ENCODE data around the gene PACSIN2. TPM values are rescaled to one million over a fixed set of nuclear protein-coding genes. Genes with fewer than 3 reads are reported as not detected.
"Not testable (repeated sequence)": the region's sequence is repeated elsewhere in the genome, so short reads cannot be mapped to it uniquely, and the experiment has no call there.

The PACSIN2 gene
- total RNA-seq, 3 donors from 2014 or later, result 43.8 to 82.7 (median 72.4) TPM

DNA sequence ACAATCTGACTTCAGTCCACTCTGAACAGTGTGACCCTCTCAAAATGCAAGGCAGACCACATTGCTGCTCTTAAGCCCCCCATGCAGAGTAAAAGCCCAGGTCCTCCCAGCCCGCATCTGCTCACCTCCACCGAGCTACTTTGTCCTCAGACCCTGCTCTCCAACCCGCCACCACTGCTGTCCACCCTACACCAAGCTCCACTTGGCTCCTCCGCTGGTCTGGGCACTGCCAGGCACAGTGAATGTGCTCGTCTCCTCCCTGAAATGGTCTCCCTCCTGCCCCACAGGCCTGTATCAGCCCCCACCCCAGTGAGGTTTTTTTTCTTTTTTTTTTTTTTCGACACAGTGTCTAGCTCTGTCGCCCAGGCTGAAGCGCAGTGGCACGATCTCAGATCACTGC is 90.5 kb downstream of the PACSIN2 start:
- H3K27ac ChIP-seq, result no peak overlapping the region
- intact Hi-C loops (cut with DNase I; ENCODE audit: low total_unique reads), result no loop called here
- H3K9me3 ChIP-seq, result no peaks in the 10 kb centered on the region
- no peak for DNase-seq (ENCODE audit: low spot score in 2 of 2)
- H3K4me3 ChIP-seq, result no peak overlapping the region
- no peaks in the 10 kb centered on the region for H3K36me3 ChIP-seq
- no peak for TF ChIP-seq POLR2AphosphoS5 (IDR thresholded peaks at IDR 0.05)
- TF ChIP-seq, protein P1, sequence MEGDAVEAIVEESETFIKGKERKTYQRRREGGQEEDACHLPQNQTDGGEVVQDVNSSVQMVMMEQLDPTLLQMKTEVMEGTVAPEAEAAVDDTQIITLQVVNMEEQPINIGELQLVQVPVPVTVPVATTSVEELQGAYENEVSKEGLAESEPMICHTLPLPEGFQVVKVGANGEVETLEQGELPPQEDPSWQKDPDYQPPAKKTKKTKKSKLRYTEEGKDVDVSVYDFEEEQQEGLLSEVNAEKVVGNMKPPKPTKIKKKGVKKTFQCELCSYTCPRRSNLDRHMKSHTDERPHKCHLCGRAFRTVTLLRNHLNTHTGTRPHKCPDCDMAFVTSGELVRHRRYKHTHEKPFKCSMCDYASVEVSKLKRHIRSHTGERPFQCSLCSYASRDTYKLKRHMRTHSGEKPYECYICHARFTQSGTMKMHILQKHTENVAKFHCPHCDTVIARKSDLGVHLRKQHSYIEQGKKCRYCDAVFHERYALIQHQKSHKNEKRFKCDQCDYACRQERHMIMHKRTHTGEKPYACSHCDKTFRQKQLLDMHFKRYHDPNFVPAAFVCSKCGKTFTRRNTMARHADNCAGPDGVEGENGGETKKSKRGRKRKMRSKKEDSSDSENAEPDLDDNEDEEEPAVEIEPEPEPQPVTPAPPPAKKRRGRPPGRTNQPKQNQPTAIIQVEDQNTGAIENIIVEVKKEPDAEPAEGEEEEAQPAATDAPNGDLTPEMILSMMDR (IDR thresholded peaks at IDR 0.05), result no peak
- H3K27me3 ChIP-seq, result no peaks in the 10 kb centered on the region
- peaks cover 4 to 11% of the 10 kb centered on the region in 2 donors for H3K4me1 ChIP-seq

DNA sequence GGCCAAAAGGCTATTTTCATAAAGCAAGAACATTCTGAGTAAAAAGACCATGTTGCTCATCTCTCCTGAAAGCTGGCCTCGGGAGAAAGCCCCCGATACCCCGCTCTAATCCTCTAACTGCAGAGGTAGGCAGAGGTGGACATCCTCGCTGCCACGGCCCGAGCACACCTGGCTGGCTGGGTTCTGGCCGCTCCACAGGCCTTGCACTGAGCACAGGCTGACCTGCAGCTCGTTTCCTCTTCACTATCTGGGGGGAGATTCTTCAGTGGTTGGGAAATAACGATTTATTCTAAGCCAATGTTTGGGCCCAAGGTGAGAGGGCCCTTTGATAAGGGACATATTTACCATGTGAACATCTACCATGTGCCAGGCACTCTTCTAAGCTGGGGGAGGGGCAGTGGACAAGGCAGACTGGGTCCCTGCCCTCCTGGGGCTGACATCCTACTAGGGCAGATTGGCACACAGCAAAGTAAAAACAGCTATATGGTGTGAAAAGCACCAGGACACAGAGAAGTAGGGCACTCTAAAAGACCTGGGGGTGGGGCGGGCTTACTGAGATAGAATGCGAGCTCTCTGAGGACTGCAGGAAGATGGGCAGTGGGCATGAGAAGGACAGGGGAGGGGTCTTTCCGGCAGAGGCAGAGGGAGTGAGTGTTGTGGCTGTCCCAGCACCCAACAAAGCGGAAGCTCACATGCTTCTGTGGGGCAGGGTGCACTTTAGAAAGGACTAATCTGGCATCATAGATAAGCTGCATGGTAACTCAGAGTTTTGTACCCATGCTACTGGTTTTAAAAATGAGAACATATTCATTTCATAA is 92.4 kb downstream of the PACSIN2 start:
- H3K4me1 ChIP-seq, result peaks cover 0 to 9% of the 10 kb centered on the region in 2 donors
- no peaks in the 10 kb centered on the region for H3K36me3 ChIP-seq
- no peak for TF ChIP-seq POLR2AphosphoS5 (IDR thresholded peaks at IDR 0.05)
- no peak for TF ChIP-seq POLR2A (IDR thresholded peaks at IDR 0.05)
- TF ChIP-seq, protein P1 (IDR thresholded peaks at IDR 0.05), result no peak
- no peaks in the 10 kb centered on the region for H3K9me3 ChIP-seq
- no peak overlapping the region for H3K4me3 ChIP-seq
- no peak for DNase-seq (ENCODE audit: low spot score in 2 of 2)
- intact Hi-C loops (cut with DNase I; ENCODE audit: low total_unique reads), result no loop called here
- no peak overlapping the region for H3K27ac ChIP-seq
- H3K27me3 ChIP-seq, result no peaks in the 10 kb centered on the region

- DNase-seq (ENCODE audit: low spot score in 2 of 2), result no peak
- no peaks in the 10 kb centered on the region for H3K27me3 ChIP-seq
- H3K36me3 ChIP-seq, result no peaks in the 10 kb centered on the region
- H3K27ac ChIP-seq, result no peak overlapping the region
- no peaks in the 10 kb centered on the region for H3K4me1 ChIP-seq
- H3K9me3 ChIP-seq, result no peaks in the 10 kb centered on the region
- intact Hi-C loops (cut with DNase I; ENCODE audit: low total_unique reads), result no loop called here
- TF ChIP-seq, protein P1 (IDR thresholded peaks at IDR 0.05), result no peak
- TF ChIP-seq POLR2A (IDR thresholded peaks at IDR 0.05), result no peak
- no peak for TF ChIP-seq POLR2AphosphoS5 (IDR thresholded peaks at IDR 0.05)
- H3K4me3 ChIP-seq, result no peak overlapping the region
These were observed 94.7 kb downstream of the PACSIN2 start for GRCh38 chr22:42920101-42920820.

DNA sequence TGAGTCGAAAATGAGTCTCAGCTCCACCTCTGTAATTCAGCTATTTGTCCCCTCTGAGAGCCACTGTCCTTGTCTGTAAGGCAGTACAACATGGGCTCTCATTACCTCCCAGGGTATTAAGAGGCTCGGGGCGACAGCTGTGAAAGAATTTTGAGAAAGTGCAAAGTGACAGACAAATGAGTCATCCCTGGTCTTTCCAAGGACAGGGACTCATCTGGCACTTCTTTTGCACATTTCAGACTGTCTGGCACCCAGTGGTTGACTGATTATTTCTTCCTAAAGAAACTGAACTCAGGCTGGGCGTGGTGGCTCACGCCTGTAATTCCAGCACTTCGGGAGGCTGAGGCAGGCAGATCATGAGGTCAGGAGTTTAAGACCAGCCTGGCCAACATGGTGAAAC is 95.8 kb downstream of the PACSIN2 start:
- DNase-seq (ENCODE audit: low spot score in 2 of 2), result no peak
- H3K36me3 ChIP-seq, result no peaks in the 10 kb centered on the region
- peak overlapping the region; percentile 40 to 64 for H3K27ac ChIP-seq
- no peaks in the 10 kb centered on the region for H3K4me1 ChIP-seq
- TF ChIP-seq, protein P1 (IDR thresholded peaks at IDR 0.05), result no peak
- TF ChIP-seq POLR2AphosphoS5 (IDR thresholded peaks at IDR 0.05) (no peak), POLR2A (IDR thresholded peaks at IDR 0.05) (no peak)
- H3K9me3 ChIP-seq, result no peaks in the 10 kb centered on the region
- no peaks in the 10 kb centered on the region for H3K27me3 ChIP-seq
- H3K4me3 ChIP-seq, result no peak overlapping the region
- intact Hi-C loops (cut with DNase I; ENCODE audit: low total_unique reads), result no loop called here

DNA sequence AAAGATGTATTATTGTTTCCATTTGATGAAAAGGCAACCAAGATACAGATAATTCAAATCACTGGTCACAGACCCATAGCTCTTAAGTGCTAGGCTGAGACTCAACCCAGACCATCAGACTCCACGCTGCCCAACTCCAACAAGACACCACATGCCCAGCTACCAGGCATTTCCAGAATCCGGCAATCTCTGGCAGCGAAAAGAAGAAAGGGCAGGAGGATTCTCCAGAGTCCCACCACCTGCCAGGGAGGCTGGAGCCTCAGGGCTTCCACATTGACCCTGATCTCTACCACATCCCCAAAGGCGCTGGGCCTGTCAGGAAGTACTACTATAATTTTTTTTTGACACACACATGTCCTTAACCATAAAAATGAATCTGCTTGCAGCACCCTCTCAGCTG is 96.4 kb downstream of the PACSIN2 start:
- peak in 1 of 2 donors; percentile 61 for DNase-seq (ENCODE audit: low spot score in 2 of 2)
- H3K4me3 ChIP-seq, result no peak overlapping the region
- H3K4me1 ChIP-seq, result no peaks in the 10 kb centered on the region
- peak overlapping the region; percentile 40 to 64 for H3K27ac ChIP-seq
- TF ChIP-seq, protein P1 (IDR thresholded peaks at IDR 0.05), result no peak
- TF ChIP-seq POLR2A (IDR thresholded peaks at IDR 0.05), result no peak
- TF ChIP-seq POLR2AphosphoS5 (IDR thresholded peaks at IDR 0.05), result no peak
- intact Hi-C loops (cut with DNase I; ENCODE audit: low total_unique reads), result no loop called here
- H3K27me3 ChIP-seq, result no peaks in the 10 kb centered on the region
- no peaks in the 10 kb centered on the region for H3K9me3 ChIP-seq
- H3K36me3 ChIP-seq, result no peaks in the 10 kb centered on the region

DNA sequence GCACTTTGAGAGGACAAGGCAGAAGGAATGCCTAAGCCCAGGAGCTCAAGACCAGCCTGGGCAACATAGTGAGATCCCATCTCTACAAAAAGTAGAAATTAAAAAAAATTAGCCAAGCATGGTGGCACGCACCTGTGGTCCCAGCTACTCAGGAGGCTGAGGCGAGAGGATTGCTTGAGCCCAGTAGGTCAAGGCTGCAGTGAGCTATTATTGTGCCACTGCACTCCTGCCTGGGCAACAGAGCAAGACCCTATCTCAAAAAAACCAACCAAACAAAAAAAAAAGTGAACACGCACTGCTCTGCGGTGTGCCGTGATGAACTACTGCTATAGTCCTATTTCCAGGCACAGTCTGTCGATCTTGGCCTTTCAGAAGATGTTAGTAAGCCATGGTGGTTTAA is 97.6 kb downstream of the PACSIN2 start:
- H3K27me3 ChIP-seq; H3K4me3 ChIP-seq; intact Hi-C loops (cut with DNase I; ENCODE audit: low total_unique reads); H3K9me3 ChIP-seq; H3K36me3 ChIP-seq; H3K4me1 ChIP-seq; DNase-seq (ENCODE audit: low spot score in 2 of 2): not testable (repeated sequence)
- H3K27ac ChIP-seq, result peak overlapping the region; percentile 64 to 65

Data from breast epithelium (tissue), 4 donors.